ENCODE data around the gene ZNF436. TPM values are rescaled to one million over a fixed set of nuclear protein-coding genes. Genes with fewer than 3 reads are reported as not detected.

ZNF436 gene
- total and polyA plus RNA-seq, 9 of the 15 experiments (the other 6 are each of a cell fraction or from before 2014, with no cell fraction given): 2.1 to 11.3 (median 6.8) TPM

- TF ChIP-seq ZFX (CRISPR knock-in tag; IDR thresholded peaks at IDR 0.05): peak; percentile 64; the same call in 1 of the 2 replicates
- TF ChIP-seq TGIF2 (CRISPR knock-in tag; IDR thresholded peaks at IDR 0.05): peak; percentile 97
- no peak for TF ChIP-seq GTF2B (IDR thresholded peaks at IDR 0.05; ENCODE audit: extremely low read depth, insufficient read length)
- no peak for TF ChIP-seq RBM14 (IDR thresholded peaks at IDR 0.05; ENCODE audit: borderline replicate concordance, insufficient read depth, low read depth, low read length)
- 0 out of 2 replicates have a peak, but pooled peaks have one; percentile 47 for TF ChIP-seq GTF2A2 (tag; IDR thresholded peaks at IDR 0.05)
- TF ChIP-seq ZNF175 (CRISPR knock-in tag; IDR thresholded peaks at IDR 0.05; ENCODE audit: low read depth): no peak; the same call in 1 of the 2 replicates
- TF ChIP-seq POLR2A (conservative IDR thresholded peaks at IDR 0.05): no peak
- TF ChIP-seq RB1 (IDR thresholded peaks at IDR 0.05; ENCODE audit: low read depth): peak; percentile 96
- TF ChIP-seq, protein P1, sequence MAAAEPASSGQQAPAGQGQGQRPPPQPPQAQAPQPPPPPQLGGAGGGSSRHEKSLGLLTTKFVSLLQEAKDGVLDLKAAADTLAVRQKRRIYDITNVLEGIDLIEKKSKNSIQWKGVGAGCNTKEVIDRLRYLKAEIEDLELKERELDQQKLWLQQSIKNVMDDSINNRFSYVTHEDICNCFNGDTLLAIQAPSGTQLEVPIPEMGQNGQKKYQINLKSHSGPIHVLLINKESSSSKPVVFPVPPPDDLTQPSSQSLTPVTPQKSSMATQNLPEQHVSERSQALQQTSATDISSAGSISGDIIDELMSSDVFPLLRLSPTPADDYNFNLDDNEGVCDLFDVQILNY (CRISPR knock-in tag; IDR thresholded peaks at IDR 0.05): 0 out of 2 replicates have a peak, but pooled peaks have one; percentile 15
- 0 out of 2 replicates have a peak, but pooled peaks have one; percentile 51 for TF ChIP-seq FOXP1 (CRISPR knock-in tag; IDR thresholded peaks at IDR 0.05)
- TF ChIP-seq KDM1A (IDR thresholded peaks at IDR 0.05): peak; percentile 89
- peak; percentile 68 for TF ChIP-seq RBBP5 (IDR thresholded peaks at IDR 0.05; ENCODE audit: borderline replicate concordance, insufficient read depth, low read length, poor library complexity, severe bottlenecking)
- TF ChIP-seq POU5F1 (IDR thresholded peaks at IDR 0.05; ENCODE audit: borderline replicate concordance, low read depth, low read length, partially characterized antibody): no peak
- no peak for TF ChIP-seq PPARD (CRISPR knock-in tag; IDR thresholded peaks at IDR 0.05)
- peak; percentile 24 for TF ChIP-seq FOSL1 (tag; conservative IDR thresholded peaks at IDR 0.05)
- TF ChIP-seq HDAC2 (IDR thresholded peaks at IDR 0.05): 0 out of 2 replicates have a peak, but pooled peaks have one; percentile 39
- TF ChIP-seq TCFL5 (CRISPR knock-in tag; conservative IDR thresholded peaks at IDR 0.05): no peak
Observed at GRCh38 chr1:23343221-23344110, 26.2 kb downstream of the ZNF436 start (continued).
